Measurements from ENCODE around the gene MRRF. TPM values are rescaled to one million over a fixed set of nuclear protein-coding genes. Genes with fewer than 3 reads are reported as not detected.

MRRF gene
- total RNA-seq, 1 donor from 2014 or later = 38.5 TPM

DNA sequence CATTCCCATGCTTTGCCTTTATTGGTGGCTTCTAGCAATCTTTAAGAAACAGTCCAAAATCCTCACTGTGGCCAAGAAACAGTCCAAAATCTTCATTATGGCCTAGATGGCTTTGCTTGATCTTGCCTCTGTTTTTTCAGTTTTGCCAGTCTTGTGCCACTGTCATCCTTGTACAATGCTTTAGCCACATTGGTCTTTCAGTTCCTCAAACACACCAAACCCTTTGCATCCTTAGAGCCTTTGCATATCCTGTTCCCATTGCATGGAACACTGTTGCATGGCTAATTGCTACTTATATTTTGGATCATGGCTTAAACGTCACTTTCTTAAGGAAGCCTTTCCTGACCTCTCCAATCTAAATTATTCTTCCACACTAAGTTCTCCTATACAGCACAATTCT, 22.1 kb downstream of the MRRF start:
- no peak for DNase-seq (ENCODE audit: extremely low spot score in 2 of 2)
- no peak overlapping the region for H3K27ac ChIP-seq
- no peaks in the 10 kb centered on the region for H3K4me1 ChIP-seq
- no peaks in the 10 kb centered on the region for H3K9me3 ChIP-seq
- intact Hi-C loops (cut with DNase I) = no loop called here
- H3K36me3 ChIP-seq = peaks cover 0 to 51% of the 10 kb centered on the region in 2 donors
- no peak overlapping the region for H3K4me3 ChIP-seq
- TF ChIP-seq POLR2A (IDR thresholded peaks at IDR 0.05) = no peak
- TF ChIP-seq POLR2AphosphoS5 (IDR thresholded peaks at IDR 0.05; ENCODE audit: insufficient read depth in 1 of 2, low read depth in 1 of 2) = no peak
- no peak for TF ChIP-seq CTCF (IDR thresholded peaks at IDR 0.05)
- no peaks in the 10 kb centered on the region for H3K27me3 ChIP-seq

DNA sequence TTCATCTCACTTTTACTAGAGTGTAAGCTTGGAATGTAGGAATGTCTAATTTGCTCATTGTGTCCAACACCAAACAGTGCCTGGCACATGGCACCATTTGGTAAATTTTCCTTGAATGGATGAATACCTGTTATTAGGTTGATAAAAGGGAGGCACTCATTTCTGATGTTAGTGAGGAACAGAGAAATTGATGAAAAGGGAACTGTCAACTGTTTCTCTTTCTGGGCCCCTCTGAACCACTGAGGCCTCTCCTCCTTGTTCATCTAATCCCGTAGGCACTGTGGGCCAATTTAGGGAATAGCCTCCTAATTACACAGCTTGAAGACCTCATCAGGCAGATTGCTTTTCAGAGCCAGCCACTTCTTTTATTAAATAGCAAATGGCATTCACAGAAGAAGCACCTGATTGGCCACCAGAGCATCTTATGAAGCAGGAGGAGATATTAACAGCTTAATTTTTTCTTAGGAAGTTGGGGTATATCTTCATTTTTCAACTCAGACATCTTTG, 22.6 kb downstream of the MRRF start:
- TF ChIP-seq POLR2A (IDR thresholded peaks at IDR 0.05) (no peak), POLR2AphosphoS5 (IDR thresholded peaks at IDR 0.05; ENCODE audit: insufficient read depth in 1 of 2, low read depth in 1 of 2) (no peak), CTCF (IDR thresholded peaks at IDR 0.05) (no peak)
- DNase-seq (ENCODE audit: extremely low spot score in 2 of 2) = no peak
- Histone ChIP-seq H3K27me3 (no peaks in the 10 kb centered on the region), H3K27ac (no peak overlapping the region), H3K9me3 (no peaks in the 10 kb centered on the region), H3K4me3 (no peak overlapping the region), H3K36me3 (peaks cover 0 to 56% of the 10 kb centered on the region in 2 donors), H3K4me1 (no peaks in the 10 kb centered on the region)
- intact Hi-C loops (cut with DNase I) = no loop called here

- DNase-seq (ENCODE audit: extremely low spot score in 2 of 2) = no peak
- Histone ChIP-seq H3K27ac (no peak overlapping the region), H3K27me3 (no peaks in the 10 kb centered on the region), H3K36me3 (peaks cover 0 to 44% of the 10 kb centered on the region in 2 donors), H3K4me3 (no peak overlapping the region), H3K4me1 (no peaks in the 10 kb centered on the region), H3K9me3 (no peaks in the 10 kb centered on the region)
- TF ChIP-seq POLR2AphosphoS5 (IDR thresholded peaks at IDR 0.05; ENCODE audit: insufficient read depth in 1 of 2, low read depth in 1 of 2) = no peak
- TF ChIP-seq CTCF (IDR thresholded peaks at IDR 0.05) = no peak
- TF ChIP-seq POLR2A (IDR thresholded peaks at IDR 0.05) = no peak
- intact Hi-C loops (cut with DNase I) = no loop called here
Measured at GRCh38 chr9:122291458-122291857, 26.8 kb downstream of the MRRF start.

GRCh38 chr9:122294531-122294930, 29.8 kb downstream of the MRRF start:
- TF ChIP-seq POLR2A (IDR thresholded peaks at IDR 0.05) = no peak
- no peak for TF ChIP-seq CTCF (IDR thresholded peaks at IDR 0.05)
- TF ChIP-seq POLR2AphosphoS5 (IDR thresholded peaks at IDR 0.05; ENCODE audit: insufficient read depth in 1 of 2, low read depth in 1 of 2) = no peak
- Histone ChIP-seq H3K27me3 (no peaks in the 10 kb centered on the region), H3K4me3 (no peak overlapping the region), H3K4me1 (no peaks in the 10 kb centered on the region), H3K9me3 (no peaks in the 10 kb centered on the region), H3K36me3 (peaks cover 0 to 21% of the 10 kb centered on the region in 2 donors), H3K27ac (no peak overlapping the region)
- DNase-seq (ENCODE audit: extremely low spot score in 2 of 2) = no peak
- intact Hi-C loops (cut with DNase I) = no loop called here

GRCh38 chr9:122297512-122297911, 32.8 kb downstream of the MRRF start:
- H3K9me3 ChIP-seq = no peaks in the 10 kb centered on the region
- H3K27me3 ChIP-seq = no peaks in the 10 kb centered on the region
- no peak overlapping the region for H3K4me3 ChIP-seq
- no peak overlapping the region for H3K27ac ChIP-seq
- peaks cover 0 to 13% of the 10 kb centered on the region in 2 donors for H3K36me3 ChIP-seq
- no peak for TF ChIP-seq POLR2AphosphoS5 (IDR thresholded peaks at IDR 0.05; ENCODE audit: insufficient read depth in 1 of 2, low read depth in 1 of 2)
- TF ChIP-seq CTCF (IDR thresholded peaks at IDR 0.05) = no peak
- TF ChIP-seq POLR2A (IDR thresholded peaks at IDR 0.05) = no peak
- intact Hi-C loops (cut with DNase I) = no loop called here
- no peaks in the 10 kb centered on the region for H3K4me1 ChIP-seq
- no peak for DNase-seq (ENCODE audit: extremely low spot score in 2 of 2)

All from vagina (tissue), 2 donors.